K562 (cell line): ENCODE results near the gene P2RX1. TPM values are rescaled to one million over a fixed set of nuclear protein-coding genes. Genes with fewer than 3 reads are reported as not detected.
A peak's percentile ranks its signal among the peaks of the same experiment; 100 is the strongest.

Experiments used
- E2F1 ChIP-seq: sonication (generic); formaldehyde crosslinking; IDR thresholded peaks from 2 replicates; pipeline ENCODE4 v1.8.1; 2023; ENCODE audit warnings: mild to moderate bottlenecking, missing genetic modification reagents, moderate library complexity
- HBP1 ChIP-seq: fragments of 450-650 bp; formaldehyde crosslinking; IDR thresholded peaks from 2 replicates; pipeline ENCODE4 v1.4.0; 2022; ENCODE audit warnings: missing genetic modification characterization
- HINFP ChIP-seq: fragments of 450-650 bp; conservative IDR thresholded peaks from 2 replicates; pipeline ENCODE4 v1.6.1; 2016; ENCODE audit warnings: missing genetic modification characterization, low read depth, mild to moderate bottlenecking, control low read depth, missing compliant biosample characterization
- MCM7 ChIP-seq, 2 experiments: fragments of 450-650 bp; IDR thresholded peaks; 2 replicates each; pipeline ENCODE4 v1.6.1; 2016 to 2018
- NBN ChIP-seq: fragments of 450-650 bp; IDR thresholded peaks from 2 replicates; pipeline ENCODE4 v1.6.1; 2016; ENCODE audit warnings: low read depth, mild to moderate bottlenecking
- NFYB ChIP-seq: IDR thresholded peaks from 2 replicates; pipeline ENCODE4 v1.6.1; 2011; ENCODE audit warnings: mild to moderate bottlenecking, moderate library complexity; ENCODE audit not compliant: insufficient read length; ENCODE audit errors: extremely low read depth
- NR3C1 ChIP-seq: sonication (generic); formaldehyde crosslinking; IDR thresholded peaks from 2 replicates; pipeline ENCODE4 v1.8.1; 2022; ENCODE audit warnings: missing genetic modification reagents
- POLR2B ChIP-seq: fragments of 450-650 bp; IDR thresholded peaks from 2 replicates; pipeline ENCODE4 v1.6.1; 2018; ENCODE audit warnings: low read depth; ENCODE audit not compliant: partially characterized antibody
- SMAD2 ChIP-seq: fragments of 150-350 bp; IDR thresholded peaks from 2 replicates; pipeline ENCODE4 v1.6.1; 2014; ENCODE audit warnings: low read depth, mild to moderate bottlenecking, low read length
- SMARCE1 ChIP-seq: fragments of 450-650 bp; IDR thresholded peaks from 2 replicates; pipeline ENCODE4 v1.7.1; 2016; ENCODE audit warnings: mild to moderate bottlenecking
- STAT5B ChIP-seq: fragments of 250-450 bp; sonication (Bioruptor Pico); IDR thresholded peaks from 2 replicates; pipeline ENCODE4 v1.8.0; 2021; ENCODE audit warnings: mild to moderate bottlenecking, inconsistent platforms
- TARDBP ChIP-seq: fragments of 450-650 bp; IDR thresholded peaks from 2 replicates; pipeline ENCODE4 v1.6.1; 2016
- ZFX ChIP-seq: sonication (generic); formaldehyde crosslinking; IDR thresholded peaks from 2 replicates; pipeline ENCODE4 v1.8.0; 2022; ENCODE audit warnings: mild to moderate bottlenecking, missing genetic modification reagents, moderate library complexity
- ZNF121 ChIP-seq: sonication (generic); formaldehyde crosslinking; conservative IDR thresholded peaks from 2 replicates; pipeline ENCODE4 v1.8.0; 2022; ENCODE audit warnings: missing genetic modification reagents
- ZNF41 ChIP-seq: fragments of 250-450 bp; sonication (Bioruptor Pico); conservative IDR thresholded peaks from 2 replicates; pipeline ENCODE4 v1.4.0; 2020; ENCODE audit warnings: mild to moderate bottlenecking
- ZNF57 ChIP-seq: fragments of 450-650 bp; formaldehyde crosslinking; IDR thresholded peaks from 2 replicates; pipeline ENCODE4 v1.4.0; 2020; ENCODE audit warnings: mild to moderate bottlenecking, moderate library complexity
- ZNF589 ChIP-seq: fragments of 200-800 bp; sonication (Bioruptor generic); IDR thresholded peaks from 2 replicates; pipeline ENCODE4 v1.6.1; 2016; ENCODE audit warnings: low read depth, missing genetic modification characterization, missing compliant biosample characterization
- ZNF609 ChIP-seq: sonication (generic); formaldehyde crosslinking; IDR thresholded peaks from 2 replicates; pipeline ENCODE4 v1.8.1; 2023; ENCODE audit warnings: missing genetic modification reagents, mild to moderate bottlenecking, borderline replicate concordance
- polyA plus RNA-seq, 8 experiments: library from polyadenylated mRNA; depleted of rRNA in 4 of 8; stranded (reverse) in 5 of 8; unstranded in 3 of 8; fragments of >200 nt; fragmentation: Nextera tagmentation in 2 of 8; fragmentation: Illumina TruSeq in 1 of 8; extraction: Ambion mirVana in 2 of 8; extraction: Trizol in 1 of 8; gene quantifications; 2 replicates each; pipeline versions ENCODE4 v1.2.1 to v1.2.3, GENCODE V29; 2011 to 2014; ENCODE audit warnings: inconsistent platforms in 1 of 8, missing spikeins in 1 of 8
- total RNA-seq, 7 experiments: library from RNA; depleted of rRNA in 6 of 7; stranded (reverse); fragments of >200 nt in 6 of 7; fragmentation: Illumina TruSeq in 2 of 7; extraction: Trizol in 2 of 7; gene quantifications; 2 replicates each; pipeline versions ENCODE4 v1.2.1 to v1.2.3, GENCODE V29; 2011 to 2021; ENCODE audit warnings: low replicate concordance in 1 of 7

P2RX1 gene
- total and polyA plus RNA-seq, 9 of the 15 experiments (the other 6 are each of a cell fraction or from before 2014, with no cell fraction given) = 0.27 to 20.3 (median 10.3) TPM

- TF ChIP-seq ZNF57 (CRISPR knock-in tag) (no peak), ZNF589 (CRISPR knock-in tag) (no peak), ZNF41 (CRISPR knock-in tag) (no peak), NBN (no peak), STAT5B (CRISPR knock-in tag) (no peak), E2F1 (CRISPR knock-in tag) (no peak), SMAD2 (no peak), SMARCE1 (no peak), POLR2B (no peak), TARDBP (no peak), MCM7 (IDR thresholded peaks at IDR 0.05) (no peak), NR3C1 (no peak), NFYB (no peak), ZFX (CRISPR knock-in tag) (0 out of 2 replicates have a peak, but pooled peaks have one; percentile 23), HINFP (tag) (no peak), HBP1 (CRISPR knock-in tag) (no peak), ZNF121 (CRISPR knock-in tag) (no peak), ZNF609 (no peak)
These were observed 1.2 kb upstream of the P2RX1 start (continued) for GRCh38 chr17:3917391-3917931.
